HFFc6 (cell line): ENCODE results near the gene LHFPL4. TPM values are rescaled to one million over a fixed set of nuclear protein-coding genes. Genes with fewer than 3 reads are reported as not detected.

Source experiments
- DNase-seq: peaks from one replicate; pipeline ENCODE4 v3.0.0-alpha.2; 2018
- H3K27ac Mint-ChIP-seq: 2 replicates; pipeline ENCODE4 v1.8.0; 2020; ENCODE audit warnings: mild to moderate bottlenecking, mixed read lengths
- H3K27me3 Mint-ChIP-seq: 2 replicates; pipeline ENCODE4 v1.8.0; 2021; ENCODE audit warnings: mild to moderate bottlenecking, moderate library complexity, mixed read lengths; ENCODE audit not compliant: insufficient read depth
- H3K36me3 Mint-ChIP-seq: 2 replicates; pipeline ENCODE4 v1.8.0; 2021; ENCODE audit warnings: low read depth, mixed read lengths
- H3K4me1 Mint-ChIP-seq: 2 replicates; pipeline ENCODE4 v1.8.0; 2020; ENCODE audit warnings: low read depth, mixed read lengths
- H3K4me3 Mint-ChIP-seq: 2 replicates; pipeline ENCODE4 v1.8.0; 2020; ENCODE audit warnings: mild to moderate bottlenecking, moderate library complexity, mixed read lengths
- H3K9me3 Mint-ChIP-seq: 2 replicates; pipeline ENCODE4 v1.8.0; 2020; ENCODE audit warnings: mild to moderate bottlenecking, mixed read lengths
- total RNA-seq, 6 experiments: library from RNA; stranded (reverse); fragmentation: NEBNext Ultra II Directional; extraction: Animal tissue kit (Norgen Biotek cat#: 25700); gene quantifications; 2 replicates in 1 of 6; 3 replicates in 5 of 6; pipeline ENCODE4 v1.2.3, GENCODE V29; 2021
- TF ChIP-seq, protein P1 (sequence below): fragments of 200-600 bp; sonication (generic); IDR thresholded peaks from 2 replicates; pipeline ENCODE4 v1.5.0; 2021; ENCODE audit warnings: antibody characterized with exemption, mild to moderate bottlenecking

The LHFPL4 gene
- total RNA-seq, 6 experiments from 2014 or later: not detected

GRCh38 chr3:9552252-9552999 lies 1.2 kb downstream of the LHFPL4 start:
- TF ChIP-seq, protein P1, sequence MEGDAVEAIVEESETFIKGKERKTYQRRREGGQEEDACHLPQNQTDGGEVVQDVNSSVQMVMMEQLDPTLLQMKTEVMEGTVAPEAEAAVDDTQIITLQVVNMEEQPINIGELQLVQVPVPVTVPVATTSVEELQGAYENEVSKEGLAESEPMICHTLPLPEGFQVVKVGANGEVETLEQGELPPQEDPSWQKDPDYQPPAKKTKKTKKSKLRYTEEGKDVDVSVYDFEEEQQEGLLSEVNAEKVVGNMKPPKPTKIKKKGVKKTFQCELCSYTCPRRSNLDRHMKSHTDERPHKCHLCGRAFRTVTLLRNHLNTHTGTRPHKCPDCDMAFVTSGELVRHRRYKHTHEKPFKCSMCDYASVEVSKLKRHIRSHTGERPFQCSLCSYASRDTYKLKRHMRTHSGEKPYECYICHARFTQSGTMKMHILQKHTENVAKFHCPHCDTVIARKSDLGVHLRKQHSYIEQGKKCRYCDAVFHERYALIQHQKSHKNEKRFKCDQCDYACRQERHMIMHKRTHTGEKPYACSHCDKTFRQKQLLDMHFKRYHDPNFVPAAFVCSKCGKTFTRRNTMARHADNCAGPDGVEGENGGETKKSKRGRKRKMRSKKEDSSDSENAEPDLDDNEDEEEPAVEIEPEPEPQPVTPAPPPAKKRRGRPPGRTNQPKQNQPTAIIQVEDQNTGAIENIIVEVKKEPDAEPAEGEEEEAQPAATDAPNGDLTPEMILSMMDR: no peak
- no peak overlapping the region for H3K27ac Mint-ChIP-seq
- H3K36me3 Mint-ChIP-seq: no peaks in the 10 kb centered on the region
- H3K4me1 Mint-ChIP-seq: no peaks in the 10 kb centered on the region
- DNase-seq: no peak
- peaks cover 22% of the 10 kb centered on the region for H3K27me3 Mint-ChIP-seq
- H3K9me3 Mint-ChIP-seq: no peaks in the 10 kb centered on the region
- no peak overlapping the region for H3K4me3 Mint-ChIP-seq

- TF ChIP-seq, protein P1: no peak
- peaks cover 28% of the 10 kb centered on the region for H3K27me3 Mint-ChIP-seq
- H3K4me1 Mint-ChIP-seq: no peaks in the 10 kb centered on the region
- H3K9me3 Mint-ChIP-seq: no peaks in the 10 kb centered on the region
- no peak overlapping the region for H3K27ac Mint-ChIP-seq
- H3K36me3 Mint-ChIP-seq: no peaks in the 10 kb centered on the region
- DNase-seq: no peak
- no peak overlapping the region for H3K4me3 Mint-ChIP-seq
Observed at GRCh38 chr3:9550999-9551398, 2.6 kb downstream of the LHFPL4 start.

DNA sequence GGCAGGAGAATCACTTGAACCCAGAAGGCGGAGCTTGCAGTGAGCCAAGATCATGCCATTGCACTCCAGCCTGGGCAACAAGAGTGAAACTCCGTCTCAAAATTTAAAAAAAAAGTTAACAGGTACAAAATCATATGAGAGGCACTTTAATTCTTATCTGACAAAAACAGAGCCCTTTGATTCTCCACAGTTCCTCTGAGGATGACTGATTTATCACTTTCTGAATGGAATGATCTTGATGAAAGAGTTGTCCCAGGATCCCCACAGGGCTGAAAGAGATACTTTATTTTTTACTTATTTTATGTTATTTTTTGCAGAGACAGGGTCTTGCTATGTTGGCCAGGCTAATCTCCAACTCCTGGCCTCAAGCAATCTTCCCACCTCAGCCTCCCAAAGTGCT lies 4.0 kb downstream of the LHFPL4 start:
- H3K9me3 Mint-ChIP-seq: no peaks in the 10 kb centered on the region
- DNase-seq: no peak
- no peak overlapping the region for H3K27ac Mint-ChIP-seq
- H3K4me1 Mint-ChIP-seq: no peaks in the 10 kb centered on the region
- H3K4me3 Mint-ChIP-seq: no peak overlapping the region
- peaks cover 29% of the 10 kb centered on the region for H3K27me3 Mint-ChIP-seq
- H3K36me3 Mint-ChIP-seq: no peaks in the 10 kb centered on the region
- TF ChIP-seq, protein P1: no peak

GRCh38 chr3:9548991-9549390 lies 4.6 kb downstream of the LHFPL4 start:
- H3K27ac Mint-ChIP-seq: no peak overlapping the region
- H3K9me3 Mint-ChIP-seq: no peaks in the 10 kb centered on the region
- no peak overlapping the region for H3K4me3 Mint-ChIP-seq
- H3K36me3 Mint-ChIP-seq: no peaks in the 10 kb centered on the region
- no peaks in the 10 kb centered on the region for H3K4me1 Mint-ChIP-seq
- TF ChIP-seq, protein P1: no peak
- DNase-seq: no peak
- peaks cover 29% of the 10 kb centered on the region for H3K27me3 Mint-ChIP-seq

DNA sequence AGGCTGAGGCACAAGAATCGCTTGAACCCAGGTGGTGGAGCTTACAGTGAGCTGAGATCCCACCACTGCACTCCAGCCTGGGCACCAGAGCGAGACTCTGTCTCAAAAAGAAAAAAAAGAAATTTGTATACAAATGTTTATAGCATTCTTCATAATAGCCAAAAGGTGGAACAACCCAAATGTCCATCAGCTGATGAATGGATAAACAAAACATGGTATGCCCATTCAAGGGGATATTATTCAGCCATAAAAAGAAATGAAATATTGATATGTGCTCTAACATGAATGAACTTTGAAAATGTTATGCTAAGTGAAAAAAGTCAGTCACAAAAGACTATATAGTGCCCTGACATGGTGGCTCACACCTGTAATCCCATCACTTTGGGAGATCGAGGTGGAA lies 11.4 kb downstream of the LHFPL4 start:
- TF ChIP-seq, protein P1: no peak
- H3K27me3 Mint-ChIP-seq: peaks cover 20% of the 10 kb centered on the region
- no peaks in the 10 kb centered on the region for H3K4me1 Mint-ChIP-seq
- no peaks in the 10 kb centered on the region for H3K9me3 Mint-ChIP-seq
- H3K4me3 Mint-ChIP-seq: no peak overlapping the region
- H3K36me3 Mint-ChIP-seq: no peaks in the 10 kb centered on the region
- H3K27ac Mint-ChIP-seq: no peak overlapping the region
- DNase-seq: no peak
